SK-N-SH (cell line): Measurements from ENCODE around the gene ADGRL3. TPM values are rescaled to one million over a fixed set of nuclear protein-coding genes. Genes with fewer than 3 reads are reported as not detected.

Experiments
- CTCF ChIA-PET: fragments of 300-600, 350-600 bp; formaldehyde crosslinking; extraction: SDS; loops from one replicate; lab custom pipeline; 2021; lab: Yijun Ruan, JAX
- POLR2A ChIA-PET: fragments of 350-600 bp; sonication (Branson Sonifier 250); formaldehyde crosslinking; extraction: SDS; loops from one replicate; lab custom pipeline; 2020; ENCODE audit warnings: antibody characterized with exemption, inconsistent platforms; lab: Yijun Ruan, JAX
- DNase-seq: peaks from one replicate; pipeline ENCODE4 v3.0.0; 2012
- H2AFZ ChIP-seq: fragments of 200-600 bp; sonication (generic); 2 replicates; pipeline ENCODE4 v1.8.1; 2016; ENCODE audit warnings: antibody characterized with exemption, mild to moderate bottlenecking, low read depth
- H3F3A ChIP-seq: fragments of 200-600 bp; sonication (generic); replicated peaks from 2 replicates; pipeline ENCODE3; 2016; ENCODE audit warnings: antibody characterized with exemption, mild to moderate bottlenecking; ENCODE audit not compliant: insufficient read depth
- H3K27ac ChIP-seq, 2 experiments: fragments of 200-500 bp in 1 of 2; fragments of 200-600 bp in 1 of 2; sonication (Bioruptor generic) in 1 of 2; sonication (generic), shearing (Covaris generic) in 1 of 2; 2 replicates each; pipeline versions ENCODE4 v1.5.1 to v1.6.1; 2014 to 2016; ENCODE audit warnings: low read depth in 2 of 2, inconsistent platforms in 1 of 2, low read length in 1 of 2, mild to moderate bottlenecking in 1 of 2, mixed read lengths in 1 of 2
- H3K27me3 ChIP-seq: fragments of 200-600 bp; sonication (generic), shearing (Covaris generic); 2 replicates; pipeline ENCODE4 v1.6.1; 2016; ENCODE audit warnings: mixed run types; ENCODE audit not compliant: insufficient read depth
- H3K36me3 ChIP-seq, 2 experiments: fragments of 200-500 bp in 1 of 2; fragments of 200-600 bp in 1 of 2; sonication (Bioruptor generic) in 1 of 2; sonication (generic) in 1 of 2; replicated peaks in 1 of 2; 2 replicates each; pipeline versions ENCODE3 to v1.5.1; 2014 to 2016; ENCODE audit warnings: low read length in 1 of 2, mild to moderate bottlenecking in 1 of 2; ENCODE audit not compliant: insufficient read depth in 2 of 2, control insufficient read depth in 1 of 2
- H3K4me1 ChIP-seq, 2 experiments: fragments of 200-500 bp in 1 of 2; fragments of 200-600 bp in 1 of 2; sonication (Bioruptor generic) in 1 of 2; sonication (generic), shearing (Covaris generic) in 1 of 2; 2 replicates each; pipeline versions ENCODE4 v1.5.1 to v1.6.1; 2014 to 2016; ENCODE audit warnings: low read depth in 1 of 2, low read length in 1 of 2, mixed run types in 1 of 2; ENCODE audit not compliant: insufficient read depth in 2 of 2, control insufficient read depth in 1 of 2
- H3K4me2 ChIP-seq: fragments of 200-600 bp; sonication (generic), shearing (Covaris generic); 2 replicates; pipeline ENCODE4 v1.6.1; 2017; ENCODE audit warnings: mixed run types
- H3K4me3 ChIP-seq, 2 experiments: fragments of 200-500 bp in 1 of 2; fragments of 200-600 bp in 1 of 2; sonication (Bioruptor generic) in 1 of 2; sonication (generic), shearing (Covaris generic) in 1 of 2; 2 replicates each; pipeline versions ENCODE4 v1.5.1 to v1.8.1; 2014 to 2016; ENCODE audit warnings: low read depth in 2 of 2, inconsistent platforms in 1 of 2, low read length in 1 of 2, mild to moderate bottlenecking in 1 of 2, mixed read lengths in 1 of 2, moderate library complexity in 1 of 2
- H3K79me2 ChIP-seq: fragments of 200-600 bp; sonication (generic); 2 replicates; pipeline ENCODE4 v1.8.1; 2017; ENCODE audit warnings: mild to moderate bottlenecking; ENCODE audit not compliant: insufficient read depth
- H3K9ac ChIP-seq: fragments of 200-600 bp; sonication (generic); 2 replicates; pipeline ENCODE4 v1.6.1; 2017; ENCODE audit warnings: mixed run types
- H3K9me2 ChIP-seq: fragments of 200-600 bp; sonication (generic); 2 replicates; pipeline ENCODE4 v1.6.1; 2017; ENCODE audit warnings: mixed run types
- H3K9me3 ChIP-seq: fragments of 200-600 bp; sonication (generic); 2 replicates; pipeline ENCODE4 v1.6.1; 2017; ENCODE audit warnings: mixed run types, mild to moderate bottlenecking, moderate library complexity
- H4K20me1 ChIP-seq: fragments of 200-600 bp; sonication (generic); 2 replicates; pipeline ENCODE4 v1.6.1; 2017; ENCODE audit warnings: mild to moderate bottlenecking, mixed run types; ENCODE audit not compliant: insufficient read depth
- CHD2 ChIP-seq: fragments of 150-350 bp; IDR thresholded peaks from 2 replicates; pipeline ENCODE4 v1.6.1; 2018; ENCODE audit warnings: low read length; ENCODE audit not compliant: partially characterized antibody
- FOSL2 ChIP-seq: IDR thresholded peaks from 2 replicates; pipeline ENCODE4 v1.4.0; 2012; ENCODE audit warnings: low read depth, mild to moderate bottlenecking, moderate library complexity, borderline replicate concordance
- FOXJ3 ChIP-seq: sonication (generic); formaldehyde crosslinking; IDR thresholded peaks from 2 replicates; pipeline ENCODE4 v1.5.1; 2020; ENCODE audit warnings: mild to moderate bottlenecking, missing genetic modification reagents
- GATA2 ChIP-seq: sonication (generic); formaldehyde crosslinking; IDR thresholded peaks from 2 replicates; pipeline ENCODE4 v1.5.0; 2020; ENCODE audit warnings: mild to moderate bottlenecking, missing genetic modification reagents
- JUND ChIP-seq: IDR thresholded peaks from 2 replicates; pipeline ENCODE4 v1.4.0; 2012
- MEF2A ChIP-seq: IDR thresholded peaks from 2 replicates; pipeline ENCODE4 v1.4.0; 2012; ENCODE audit warnings: low read depth, borderline replicate concordance
- NRF1 ChIP-seq: IDR thresholded peaks from 2 replicates; pipeline ENCODE4 v1.6.1; 2012; ENCODE audit warnings: low read depth, mild to moderate bottlenecking, low read length
- RAD21 ChIP-seq: IDR thresholded peaks from 2 replicates; pipeline ENCODE4 v1.6.1; 2012; ENCODE audit warnings: mild to moderate bottlenecking, low read length
- RCOR1 ChIP-seq: fragments of 150-350 bp; IDR thresholded peaks from 2 replicates; pipeline ENCODE4 v1.6.1; 2017; ENCODE audit warnings: antibody characterized with exemption, low read length
- RFX5 ChIP-seq: IDR thresholded peaks from 2 replicates; pipeline ENCODE4 v1.6.1; 2012; ENCODE audit warnings: mild to moderate bottlenecking, improper control_type of control experiment, low read length
- SIN3A ChIP-seq: IDR thresholded peaks from 2 replicates; pipeline ENCODE4 v1.6.1; 2012; ENCODE audit warnings: low read depth, mild to moderate bottlenecking, low read length, moderate library complexity, borderline replicate concordance
- TAF1 ChIP-seq: IDR thresholded peaks from 2 replicates; pipeline ENCODE4 v1.6.1; 2012; ENCODE audit warnings: low read depth, mild to moderate bottlenecking, low read length, moderate library complexity, borderline replicate concordance
- TEAD4 ChIP-seq: IDR thresholded peaks from 2 replicates; pipeline ENCODE4 v1.4.0; 2012; ENCODE audit warnings: mild to moderate bottlenecking, borderline replicate concordance; ENCODE audit not compliant: insufficient read depth
- WGBS: methylation state at CpG from one replicate; pipeline ENCODE4 v1.1.6; 2017; ENCODE audit warnings: low lambda C conversion rate; 5-methylcytosine and 5-hydroxymethylcytosine counted together
- polyA plus RNA-seq, 3 experiments: library from polyadenylated mRNA; depleted of rRNA; stranded (reverse); fragments of >200 nt; gene quantifications; 2 replicates each; pipeline ENCODE4 v1.2.3, GENCODE V29; 2012
- TF ChIP-seq, protein P1 (sequence below): IDR thresholded peaks from 2 replicates; pipeline ENCODE4 v1.4.0; 2012; ENCODE audit warnings: low read depth, borderline replicate concordance
- TF ChIP-seq, protein P2 (sequence below): fragments of 150-350 bp; IDR thresholded peaks from 2 replicates; pipeline ENCODE4 v1.6.1; 2017; ENCODE audit warnings: antibody characterized with exemption, low read length, low read depth, borderline replicate concordance
- TF ChIP-seq, protein P3 (sequence below): IDR thresholded peaks from 2 replicates; pipeline ENCODE4; 2012

Gene ADGRL3
- polyA plus RNA-seq, 1 of the 3 experiments (the other 2 are of a cell fraction), result 0.03 TPM

DNA sequence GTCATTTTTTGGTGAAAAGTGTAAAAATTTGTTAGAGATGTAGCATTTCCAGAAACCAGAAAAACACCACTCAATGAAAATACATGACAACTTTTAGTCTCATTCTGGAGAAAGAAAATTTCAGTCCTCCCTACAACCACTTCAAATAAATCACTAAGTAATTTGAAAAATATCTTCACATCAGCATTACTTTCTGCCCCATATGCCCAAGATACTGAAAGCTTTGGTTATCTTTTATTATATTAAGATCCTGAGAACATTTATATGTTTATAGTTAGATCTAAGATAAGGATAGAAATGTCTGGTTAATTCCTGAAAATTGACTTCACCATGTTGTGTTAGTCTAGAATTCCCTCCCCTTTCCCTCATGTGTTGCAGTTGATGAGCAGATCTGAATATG lies 119.0 kb downstream of the ADGRL3 start:
- CTCF ChIA-PET, result no interaction called here
- DNase-seq, result no peak
- H3K4me1 ChIP-seq, result no peaks in the 10 kb centered on the region
- H3K36me3 ChIP-seq, result no peaks in the 10 kb centered on the region
- no peaks in the 10 kb centered on the region for H3K79me2 ChIP-seq
- no peak overlapping the region for H2AFZ ChIP-seq
- POLR2A ChIA-PET, result no interaction called here
- H3K9me3 ChIP-seq, result no peaks in the 10 kb centered on the region
- no peak overlapping the region for H3K27ac ChIP-seq
- no peaks in the 10 kb centered on the region for H3K9me2 ChIP-seq
- H3K27me3 ChIP-seq, result no peaks in the 10 kb centered on the region
- no peaks in the 10 kb centered on the region for H3F3A ChIP-seq
- no peak for TF ChIP-seq RFX5
- TF ChIP-seq CHD2, result no peak
- peak; percentile 19; the same call in 1 of the 2 replicates for TF ChIP-seq GATA2 (CRISPR knock-in tag)
- TF ChIP-seq TAF1, result no peak
- H3K4me2 ChIP-seq, result no peak overlapping the region
- H4K20me1 ChIP-seq, result no peaks in the 10 kb centered on the region
- no peak overlapping the region for H3K4me3 ChIP-seq
- H3K9ac ChIP-seq, result no peak overlapping the region

DNA sequence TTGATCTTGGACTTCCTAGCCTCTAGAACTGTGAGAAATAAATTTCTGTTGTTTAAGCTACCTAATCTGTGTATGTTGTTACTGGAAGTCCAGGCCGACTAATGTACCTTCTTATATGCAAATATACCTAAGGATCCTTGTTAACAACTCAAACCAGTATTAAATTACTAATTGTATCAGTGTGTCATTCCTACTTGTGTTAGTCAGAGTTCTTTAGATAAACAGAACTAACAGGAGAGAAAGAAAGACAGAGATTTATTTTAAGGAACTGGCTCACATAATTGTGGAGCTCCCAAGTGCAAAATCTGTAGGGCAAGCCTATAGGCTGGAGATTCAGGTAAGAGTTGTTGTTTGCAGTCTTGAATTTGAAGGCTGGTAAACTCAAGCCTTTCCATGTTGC lies 120.0 kb downstream of the ADGRL3 start:
- Histone ChIP-seq H3F3A (no peaks in the 10 kb centered on the region), H3K9me2 (no peaks in the 10 kb centered on the region), H3K27ac (no peak overlapping the region), H3K27me3 (no peaks in the 10 kb centered on the region), H3K79me2 (no peaks in the 10 kb centered on the region), H3K4me1 (no peaks in the 10 kb centered on the region), H3K36me3 (no peaks in the 10 kb centered on the region), H2AFZ (no peak overlapping the region), H3K9me3 (no peaks in the 10 kb centered on the region), H3K4me3 (no peak overlapping the region), H4K20me1 (no peaks in the 10 kb centered on the region), H3K4me2 (no peak overlapping the region), H3K9ac (no peak overlapping the region)
- TF ChIP-seq TEAD4 (no peak), TAF1 (no peak), NRF1 (no peak)
- no peak for DNase-seq
- POLR2A ChIA-PET, result no interaction called here
- CTCF ChIA-PET, result no interaction called here
- 27% methylated on average over 1 of the region's 1 CpG for WGBS

DNA sequence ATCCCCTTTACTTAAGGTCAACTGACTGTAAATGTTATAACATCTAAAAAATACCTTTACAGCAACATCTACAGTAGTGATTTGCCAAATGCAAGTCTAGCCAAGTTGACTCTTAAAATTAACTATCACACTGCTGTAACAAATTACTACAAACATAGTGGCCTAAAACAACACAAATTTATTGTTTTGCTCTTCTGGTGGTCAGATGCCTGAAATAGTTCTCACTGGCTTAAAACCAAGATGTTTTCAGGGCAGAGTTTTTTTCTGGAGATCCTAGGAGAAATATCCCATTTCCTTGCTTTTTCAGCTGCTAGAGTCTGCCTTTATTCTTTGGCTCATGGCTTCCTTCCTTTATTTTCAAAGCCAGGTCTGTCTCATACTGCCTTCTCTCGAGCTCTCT lies 120.5 kb downstream of the ADGRL3 start:
- H3K36me3 ChIP-seq, result no peaks in the 10 kb centered on the region
- H3K27ac ChIP-seq, result no peak overlapping the region
- no peaks in the 10 kb centered on the region for H3K9me2 ChIP-seq
- H3K79me2 ChIP-seq, result no peaks in the 10 kb centered on the region
- no peaks in the 10 kb centered on the region for H3F3A ChIP-seq
- CTCF ChIA-PET, result no interaction called here
- no peaks in the 10 kb centered on the region for H3K27me3 ChIP-seq
- no peak overlapping the region for H3K4me3 ChIP-seq
- 17% methylated on average over 1 of the region's 1 CpG for WGBS
- H3K9me3 ChIP-seq, result no peaks in the 10 kb centered on the region
- no peaks in the 10 kb centered on the region for H3K4me1 ChIP-seq
- POLR2A ChIA-PET, result no interaction called here
- no peak for DNase-seq
- no peaks in the 10 kb centered on the region for H4K20me1 ChIP-seq
- H3K9ac ChIP-seq, result no peak overlapping the region
- no peak overlapping the region for H3K4me2 ChIP-seq
- TF ChIP-seq, protein P1, sequence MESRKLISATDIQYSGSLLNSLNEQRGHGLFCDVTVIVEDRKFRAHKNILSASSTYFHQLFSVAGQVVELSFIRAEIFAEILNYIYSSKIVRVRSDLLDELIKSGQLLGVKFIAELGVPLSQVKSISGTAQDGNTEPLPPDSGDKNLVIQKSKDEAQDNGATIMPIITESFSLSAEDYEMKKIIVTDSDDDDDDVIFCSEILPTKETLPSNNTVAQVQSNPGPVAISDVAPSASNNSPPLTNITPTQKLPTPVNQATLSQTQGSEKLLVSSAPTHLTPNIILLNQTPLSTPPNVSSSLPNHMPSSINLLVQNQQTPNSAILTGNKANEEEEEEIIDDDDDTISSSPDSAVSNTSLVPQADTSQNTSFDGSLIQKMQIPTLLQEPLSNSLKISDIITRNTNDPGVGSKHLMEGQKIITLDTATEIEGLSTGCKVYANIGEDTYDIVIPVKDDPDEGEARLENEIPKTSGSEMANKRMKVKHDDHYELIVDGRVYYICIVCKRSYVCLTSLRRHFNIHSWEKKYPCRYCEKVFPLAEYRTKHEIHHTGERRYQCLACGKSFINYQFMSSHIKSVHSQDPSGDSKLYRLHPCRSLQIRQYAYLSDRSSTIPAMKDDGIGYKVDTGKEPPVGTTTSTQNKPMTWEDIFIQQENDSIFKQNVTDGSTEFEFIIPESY, result no peak
- TF ChIP-seq MEF2A (no peak), JUND (no peak), RAD21 (no peak), RCOR1 (no peak), NRF1 (no peak), SIN3A (no peak), FOXJ3 (CRISPR knock-in tag) (no peak), FOSL2 (no peak), GATA2 (CRISPR knock-in tag) (no peak)
- TF ChIP-seq, protein P2, sequence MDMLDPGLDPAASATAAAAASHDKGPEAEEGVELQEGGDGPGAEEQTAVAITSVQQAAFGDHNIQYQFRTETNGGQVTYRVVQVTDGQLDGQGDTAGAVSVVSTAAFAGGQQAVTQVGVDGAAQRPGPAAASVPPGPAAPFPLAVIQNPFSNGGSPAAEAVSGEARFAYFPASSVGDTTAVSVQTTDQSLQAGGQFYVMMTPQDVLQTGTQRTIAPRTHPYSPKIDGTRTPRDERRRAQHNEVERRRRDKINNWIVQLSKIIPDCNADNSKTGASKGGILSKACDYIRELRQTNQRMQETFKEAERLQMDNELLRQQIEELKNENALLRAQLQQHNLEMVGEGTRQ, result no peak
- TF ChIP-seq, protein P3, sequence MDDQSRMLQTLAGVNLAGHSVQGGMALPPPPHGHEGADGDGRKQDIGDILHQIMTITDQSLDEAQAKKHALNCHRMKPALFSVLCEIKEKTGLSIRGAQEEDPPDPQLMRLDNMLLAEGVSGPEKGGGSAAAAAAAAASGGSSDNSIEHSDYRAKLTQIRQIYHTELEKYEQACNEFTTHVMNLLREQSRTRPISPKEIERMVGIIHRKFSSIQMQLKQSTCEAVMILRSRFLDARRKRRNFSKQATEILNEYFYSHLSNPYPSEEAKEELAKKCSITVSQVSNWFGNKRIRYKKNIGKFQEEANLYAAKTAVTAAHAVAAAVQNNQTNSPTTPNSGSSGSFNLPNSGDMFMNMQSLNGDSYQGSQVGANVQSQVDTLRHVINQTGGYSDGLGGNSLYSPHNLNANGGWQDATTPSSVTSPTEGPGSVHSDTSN, result no peak
- H2AFZ ChIP-seq, result no peak overlapping the region
